Sigmoid colon (tissue), 4 donors: ENCODE results near the gene WFS1.

Experiments used
- CTCF ChIP-seq, 4 experiments: fragments of 450-650 bp in 3 of 4; fragments of 200-600 bp in 1 of 4; IDR thresholded peaks; one replicate each; pipeline ENCODE4 v1.5.1; 2016 to 2019; ENCODE audit warnings: antibody characterized with exemption in 4 of 4, mild to moderate bottlenecking in 3 of 4, moderate library complexity in 2 of 4
- EP300 ChIP-seq, 4 donors: sonication (generic); formaldehyde crosslinking; IDR thresholded peaks; one replicate each; pipeline ENCODE4 v1.6.1; 2017; ENCODE audit warnings: antibody characterized with exemption in 4 of 4
- POLR2AphosphoS5 ChIP-seq, 4 donors: sonication (generic); formaldehyde crosslinking; IDR thresholded peaks; one replicate each; pipeline ENCODE4 v1.6.1; 2017; ENCODE audit warnings: antibody characterized with exemption in 4 of 4

DNA sequence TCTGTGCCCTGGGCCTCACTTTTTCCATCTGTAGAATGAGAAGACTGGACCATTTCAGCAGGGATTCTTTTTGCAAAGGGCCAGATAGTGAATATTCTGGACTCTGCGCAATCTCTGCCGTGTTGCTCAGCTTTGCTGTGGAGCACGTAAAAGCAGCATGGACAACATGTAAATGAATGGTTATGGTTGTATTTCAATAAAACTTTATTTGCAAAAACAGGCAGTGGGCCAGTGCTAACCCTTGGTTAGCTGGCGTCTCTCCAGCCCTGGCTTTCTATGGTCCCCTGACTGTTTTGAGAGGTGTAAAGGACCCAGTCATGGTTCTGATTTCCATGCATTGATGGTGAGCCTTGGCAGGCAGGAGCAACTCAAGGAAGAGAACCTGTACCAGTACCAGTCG lies 18.7 kb downstream of the WFS1 start:
- TF ChIP-seq CTCF (IDR thresholded peaks at IDR 0.05) (no peak), EP300 (IDR thresholded peaks at IDR 0.05) (no peak), POLR2AphosphoS5 (IDR thresholded peaks at IDR 0.05) (no peak)
